Measurements from ENCODE around the gene OR2B2. TPM values are rescaled to one million over a fixed set of nuclear protein-coding genes. Genes with fewer than 3 reads are reported as not detected.

Gene OR2B2
- total RNA-seq, 1 donor from 2014 or later: not detected

GRCh38 chr6:27863962-27864905 lies 48.0 kb downstream of the OR2B2 start:
- H3K4me3 ChIP-seq: peak overlapping the region; percentile 74
- peaks cover 26% of the 10 kb centered on the region for H3K27me3 ChIP-seq (ENCODE audit: low read depth)
- H3K9me3 ChIP-seq (replicated peaks): no peaks in the 10 kb centered on the region
- peaks cover 40% of the 10 kb centered on the region for H3K4me1 ChIP-seq
- no peaks in the 10 kb centered on the region for H3K36me3 ChIP-seq
- no peak for TF ChIP-seq CTCF (IDR thresholded peaks at IDR 0.05; ENCODE audit: borderline replicate concordance)
- intact Hi-C loops (cut with micrococcal nuclease): no loop called here
- peak overlapping the region; percentile 38 for H3K27ac ChIP-seq (replicated peaks)
- DNase-seq: no peak

GRCh38 chr6:27862396-27863066 lies 49.7 kb downstream of the OR2B2 start:
- H3K27ac ChIP-seq (replicated peaks): no peak overlapping the region
- peaks cover 9% of the 10 kb centered on the region for H3K27me3 ChIP-seq (ENCODE audit: low read depth)
- intact Hi-C loops (cut with micrococcal nuclease): no loop called here
- H3K4me3 ChIP-seq: no peak overlapping the region
- no peaks in the 10 kb centered on the region for H3K9me3 ChIP-seq (replicated peaks)
- no peak for DNase-seq
- TF ChIP-seq CTCF (IDR thresholded peaks at IDR 0.05; ENCODE audit: borderline replicate concordance): no peak
- no peaks in the 10 kb centered on the region for H3K36me3 ChIP-seq
- peaks cover 35% of the 10 kb centered on the region for H3K4me1 ChIP-seq

- Histone ChIP-seq H3K27ac (replicated peaks) (no peak overlapping the region), H3K4me1 (peaks cover 28% of the 10 kb centered on the region), H3K4me3 (no peak overlapping the region), H3K36me3 (no peaks in the 10 kb centered on the region), H3K9me3 (replicated peaks) (no peaks in the 10 kb centered on the region), H3K27me3 (ENCODE audit: low read depth) (peaks cover 2% of the 10 kb centered on the region)
- DNase-seq: no peak
- intact Hi-C loops (cut with micrococcal nuclease): no loop called here
- no peak for TF ChIP-seq CTCF (IDR thresholded peaks at IDR 0.05; ENCODE audit: borderline replicate concordance)
These were observed 50.3 kb downstream of the OR2B2 start for GRCh38 chr6:27861861-27862260.

- H3K36me3 ChIP-seq: no peaks in the 10 kb centered on the region
- H3K27me3 ChIP-seq (ENCODE audit: low read depth): no peaks in the 10 kb centered on the region
- peaks cover 23% of the 10 kb centered on the region for H3K4me1 ChIP-seq
- no peak overlapping the region for H3K27ac ChIP-seq (replicated peaks)
- intact Hi-C loops (cut with micrococcal nuclease): no loop called here
- TF ChIP-seq CTCF (IDR thresholded peaks at IDR 0.05; ENCODE audit: borderline replicate concordance): no peak
- H3K4me3 ChIP-seq: no peak overlapping the region
- H3K9me3 ChIP-seq (replicated peaks): no peaks in the 10 kb centered on the region
- no peak for DNase-seq
These were observed 50.8 kb downstream of the OR2B2 start for GRCh38 chr6:27861276-27861840.

Other genes with a start within 250 kb of the OR2B2 start
- not detected for gene OR2B6, start 44.8 kb upstream of the OR2B2 start, total RNA-seq
- gene ZNF165, start 168.2 kb upstream of the OR2B2 start, total RNA-seq: 0.55 TPM
- gene ZSCAN16, start 212.2 kb upstream of the OR2B2 start, total RNA-seq: 2.1 TPM
- gene ZKSCAN8, start 229.5 kb upstream of the OR2B2 start, total RNA-seq: 11.2 TPM